ENCODE results near the gene DHX15. TPM values are rescaled to one million over a fixed set of nuclear protein-coding genes. Genes with fewer than 3 reads are reported as not detected.
A peak's percentile ranks its signal among the peaks of the same experiment; 100 is the strongest.

DHX15 gene
- total and polyA plus RNA-seq, 9 donors = 57.3 to 129 (median 106) TPM

- 0 to 2% (median 0%) methylated on average over 51 of the region's 51 CpGs for WGBS, 3 donors
- TF ChIP-seq, protein P1, sequence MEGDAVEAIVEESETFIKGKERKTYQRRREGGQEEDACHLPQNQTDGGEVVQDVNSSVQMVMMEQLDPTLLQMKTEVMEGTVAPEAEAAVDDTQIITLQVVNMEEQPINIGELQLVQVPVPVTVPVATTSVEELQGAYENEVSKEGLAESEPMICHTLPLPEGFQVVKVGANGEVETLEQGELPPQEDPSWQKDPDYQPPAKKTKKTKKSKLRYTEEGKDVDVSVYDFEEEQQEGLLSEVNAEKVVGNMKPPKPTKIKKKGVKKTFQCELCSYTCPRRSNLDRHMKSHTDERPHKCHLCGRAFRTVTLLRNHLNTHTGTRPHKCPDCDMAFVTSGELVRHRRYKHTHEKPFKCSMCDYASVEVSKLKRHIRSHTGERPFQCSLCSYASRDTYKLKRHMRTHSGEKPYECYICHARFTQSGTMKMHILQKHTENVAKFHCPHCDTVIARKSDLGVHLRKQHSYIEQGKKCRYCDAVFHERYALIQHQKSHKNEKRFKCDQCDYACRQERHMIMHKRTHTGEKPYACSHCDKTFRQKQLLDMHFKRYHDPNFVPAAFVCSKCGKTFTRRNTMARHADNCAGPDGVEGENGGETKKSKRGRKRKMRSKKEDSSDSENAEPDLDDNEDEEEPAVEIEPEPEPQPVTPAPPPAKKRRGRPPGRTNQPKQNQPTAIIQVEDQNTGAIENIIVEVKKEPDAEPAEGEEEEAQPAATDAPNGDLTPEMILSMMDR (IDR thresholded peaks at IDR 0.05) = peak in 2 of 3 donors; percentile 12 to 23
- TF ChIP-seq POLR2A (IDR thresholded peaks at IDR 0.05) (no peak), EP300 (IDR thresholded peaks at IDR 0.05) (no peak)
Observed at GRCh38 chr4:24583451-24584210, 723 bp downstream of the DHX15 start.

GRCh38 chr4:24582235-24582832 lies 2.0 kb downstream of the DHX15 start:
- intact Hi-C loops (cut with DNase I) = loop anchor here in 2 of 4 donors (10.0 kb wide), 1 partner anchor 212 kb away; the partner anchor contains the start of gene SOD3 (in 2 of the 2)
- no peaks in the 10 kb centered on the region for H3K27me3 ChIP-seq
- DNase-seq = no peak
- H3K36me3 ChIP-seq = no peaks in the 10 kb centered on the region
- H3K27ac ChIP-seq = no peak overlapping the region
- no peak for TF ChIP-seq EP300 (IDR thresholded peaks at IDR 0.05)
- peaks cover 6% of the 10 kb centered on the region for H3K4me1 ChIP-seq (ENCODE audit: insufficient read depth)
- peak overlapping the region; percentile 92 for H3K4me3 ChIP-seq
- no peaks in the 10 kb centered on the region for H3K9me3 ChIP-seq
- WGBS, 3 donors = 11 to 15% (median 11%) methylated on average over 5 of the region's 5 CpGs

More at GRCh38 chr4:24583451-24584210, 723 bp downstream of the DHX15 start:
- Histone ChIP-seq H3K27ac (peak overlapping the region; percentile 96 to 98), H3K4me1 (ENCODE audit: insufficient read depth) (peaks cover 4% of the 10 kb centered on the region), H3K27me3 (no peaks in the 10 kb centered on the region), H3K36me3 (no peaks in the 10 kb centered on the region), H3K9me3 (no peaks in the 10 kb centered on the region), H3K4me3 (peak overlapping the region; percentile 92)
- DNase-seq = peak; percentile 58 to 77 (median 68)
- intact Hi-C loops (cut with DNase I) = loop anchor here in 2 of 4 donors (10.0 kb wide), 1 partner anchor 211 kb away; the partner anchor contains the start of gene SOD3 (in 2 of the 2)

- H3K9me3 ChIP-seq = no peaks in the 10 kb centered on the region
- no peak overlapping the region for H3K27ac ChIP-seq
- intact Hi-C loops (cut with DNase I) = no loop called here
- 85 to 88% (median 85%) methylated on average over 4 of the region's 4 CpGs for WGBS, 3 donors
- H3K36me3 ChIP-seq = no peaks in the 10 kb centered on the region
- peaks cover 6% of the 10 kb centered on the region for H3K4me1 ChIP-seq (ENCODE audit: insufficient read depth)
- no peak for TF ChIP-seq POLR2A (IDR thresholded peaks at IDR 0.05)
- TF ChIP-seq, protein P1 (IDR thresholded peaks at IDR 0.05) = no peak
- TF ChIP-seq EP300 (IDR thresholded peaks at IDR 0.05) = no peak
- H3K4me3 ChIP-seq = no peak overlapping the region
- H3K27me3 ChIP-seq = no peaks in the 10 kb centered on the region
- no peak for DNase-seq
Observed at GRCh38 chr4:24578364-24578763, 6.0 kb downstream of the DHX15 start.

GRCh38 chr4:24576276-24576675 lies 8.1 kb downstream of the DHX15 start:
- Histone ChIP-seq H3K27me3 (no peaks in the 10 kb centered on the region), H3K36me3 (no peaks in the 10 kb centered on the region), H3K4me1 (ENCODE audit: insufficient read depth) (peaks cover 6% of the 10 kb centered on the region), H3K9me3 (no peaks in the 10 kb centered on the region), H3K4me3 (no peak overlapping the region), H3K27ac (no peak overlapping the region)
- no peak for DNase-seq
- intact Hi-C loops (cut with DNase I) = no loop called here
- TF ChIP-seq POLR2A (IDR thresholded peaks at IDR 0.05) (no peak), EP300 (IDR thresholded peaks at IDR 0.05) (no peak)
- TF ChIP-seq, protein P1 (IDR thresholded peaks at IDR 0.05) = no peak
- 93 to 94% (median 94%) methylated on average over 17 of the region's 17 CpGs for WGBS, 3 donors

- peaks cover 5% of the 10 kb centered on the region for H3K4me1 ChIP-seq (ENCODE audit: insufficient read depth)
- DNase-seq = no peak
- TF ChIP-seq POLR2A (IDR thresholded peaks at IDR 0.05) = no peak
- no peak for TF ChIP-seq EP300 (IDR thresholded peaks at IDR 0.05)
- TF ChIP-seq, protein P1 (IDR thresholded peaks at IDR 0.05) = no peak
- H3K36me3 ChIP-seq = no peaks in the 10 kb centered on the region
- no peaks in the 10 kb centered on the region for H3K27me3 ChIP-seq
- intact Hi-C loops (cut with DNase I) = no loop called here
- H3K9me3 ChIP-seq = no peaks in the 10 kb centered on the region
- no peak overlapping the region for H3K4me3 ChIP-seq
- H3K27ac ChIP-seq = no peak overlapping the region
Observed at GRCh38 chr4:24574236-24574635, 10.1 kb downstream of the DHX15 start.
